ENCODE results near the gene SPATS2L. TPM values are rescaled to one million over a fixed set of nuclear protein-coding genes. Genes with fewer than 3 reads are reported as not detected.
A peak's percentile ranks its signal among the peaks of the same experiment; 100 is the strongest.

Gene SPATS2L
- total and polyA plus RNA-seq, 2 of the 13 experiments (the other 11 are each of a cell fraction or from before 2014, with no cell fraction given), result 154 to 212 TPM

GRCh38 chr2:200509235-200509611 is 202.7 kb downstream of the SPATS2L start (continued):
- TF ChIP-seq MAFG (CRISPR knock-in tag; IDR thresholded peaks at IDR 0.05) (no peak), LCORL (IDR thresholded peaks at IDR 0.05) (no peak), LCORL (CRISPR knock-in tag; IDR thresholded peaks at IDR 0.05) (no peak), MED1 (CRISPR knock-in tag; IDR thresholded peaks at IDR 0.05) (no peak), ARID5B (CRISPR knock-in tag; IDR thresholded peaks at IDR 0.05) (no peak), DPF2 (CRISPR knock-in tag; IDR thresholded peaks at IDR 0.05; ENCODE audit: borderline replicate concordance, low read depth) (no peak), KAT7 (CRISPR knock-in tag; IDR thresholded peaks at IDR 0.05; ENCODE audit: borderline replicate concordance) (no peak), MXD1 (CRISPR knock-in tag; IDR thresholded peaks at IDR 0.05) (no peak), ZNF552 (CRISPR knock-in tag; IDR thresholded peaks at IDR 0.05; ENCODE audit: borderline replicate concordance) (no peak), ZFP36L1 (CRISPR knock-in tag; IDR thresholded peaks at IDR 0.05) (no peak), ZBTB7A (CRISPR knock-in tag; IDR thresholded peaks at IDR 0.05) (0 out of 2 replicates have a peak, but pooled peaks have one; percentile 9), PATZ1 (CRISPR knock-in tag; IDR thresholded peaks at IDR 0.05) (0 out of 2 replicates have a peak, but pooled peaks have one; percentile 8), SNRNP70 (IDR thresholded peaks at IDR 0.05; ENCODE audit: low read depth, low read length) (no peak), ZNF343 (CRISPR knock-in tag; IDR thresholded peaks at IDR 0.05) (no peak), ZFP36 (IDR thresholded peaks at IDR 0.05; ENCODE audit: borderline replicate concordance, low read depth, low read length, partially characterized antibody) (no peak), ZNF256 (CRISPR knock-in tag; conservative IDR thresholded peaks at IDR 0.05) (no peak), SRSF4 (IDR thresholded peaks at IDR 0.05; ENCODE audit: low read depth, low read length, poor library complexity, severe bottlenecking) (no peak), HOMEZ (CRISPR knock-in tag; IDR thresholded peaks at IDR 0.05; ENCODE audit: low read depth) (no peak), SIX1 (CRISPR knock-in tag; IDR thresholded peaks at IDR 0.05; ENCODE audit: borderline replicate concordance) (no peak), TEAD3 (CRISPR knock-in tag; optimal IDR thresholded peaks at IDR 0.05; ENCODE audit: borderline replicate concordance) (peak; percentile 13), MLX (CRISPR knock-in tag; IDR thresholded peaks at IDR 0.05) (no peak), ZNF367 (CRISPR knock-in tag; IDR thresholded peaks at IDR 0.05; ENCODE audit: borderline replicate concordance) (no peak), TSC22D2 (CRISPR knock-in tag; IDR thresholded peaks at IDR 0.05; ENCODE audit: borderline replicate concordance) (no peak), IRX3 (CRISPR knock-in tag; IDR thresholded peaks at IDR 0.05; ENCODE audit: borderline replicate concordance, low read depth) (0 out of 2 replicates have a peak, but pooled peaks have one; percentile 10)
